WTC11 (cell line): Measurements from ENCODE around the gene MYBPH. TPM values are rescaled to one million over a fixed set of nuclear protein-coding genes. Genes with fewer than 3 reads are reported as not detected.

Experiments used
- ATAC-seq: fragments of 200-7000 bp; cut with Tn5 transposase; 2 replicates; pipeline ENCODE4 v1.10.0; 2021; ENCODE audit warnings: mild to moderate bottlenecking, moderate library complexity
- CTCF ChIA-PET: fragments of 300-600 bp; sonication (Branson Sonifier 250); formaldehyde crosslinking; loops from one replicate; lab custom pipeline; 2021; ENCODE audit warnings: antibody characterized with exemption; lab: Charles Lee
- POLR2A ChIA-PET: fragments of 350-600 bp; sonication (Branson Sonifier 250); formaldehyde crosslinking; loops from one replicate; lab custom pipeline; 2021; ENCODE audit warnings: antibody characterized with exemption; lab: Charles Lee
- DNase-seq: peaks from one replicate; pipeline ENCODE4 v3.0.0; 2021; ENCODE audit warnings: low spot score
- H3K27ac Mint-ChIP-seq: 2 replicates; pipeline ENCODE4 v1.8.0; 2021; ENCODE audit warnings: mixed read lengths
- H3K27me3 Mint-ChIP-seq: 2 replicates; pipeline ENCODE4 v1.8.0; 2021; ENCODE audit warnings: low read depth, mild to moderate bottlenecking, moderate library complexity, mixed read lengths
- H3K36me3 Mint-ChIP-seq: 2 replicates; pipeline ENCODE4 v1.8.0; 2021; ENCODE audit warnings: mixed read lengths
- H3K4me1 Mint-ChIP-seq: 2 replicates; pipeline ENCODE4 v1.8.0; 2022; ENCODE audit warnings: mixed read lengths
- H3K4me3 Mint-ChIP-seq: 2 replicates; pipeline ENCODE4 v1.8.0; 2021; ENCODE audit warnings: mild to moderate bottlenecking, moderate library complexity, mixed read lengths
- H3K9me3 Mint-ChIP-seq: 2 replicates; pipeline ENCODE4 v1.8.0; 2021; ENCODE audit warnings: mixed read lengths
- FOXP1 ChIP-seq: sonication (generic); formaldehyde crosslinking; IDR thresholded peaks from 2 replicates; pipeline ENCODE4 v1.8.0; 2022; ENCODE audit warnings: missing genetic modification reagents, mild to moderate bottlenecking, moderate library complexity, borderline replicate concordance
- GRHL2 ChIP-seq: fragments of 250-450 bp; sonication (Bioruptor Pico); IDR thresholded peaks from 2 replicates; pipeline ENCODE4 v1.8.0; 2022; ENCODE audit warnings: mild to moderate bottlenecking, moderate library complexity; ENCODE audit not compliant: insufficient replicate concordance, severe bottlenecking
- GTF2I ChIP-seq: fragments of 250-450 bp; sonication (Bioruptor Pico); conservative IDR thresholded peaks from 2 replicates; pipeline ENCODE4 v1.4.0; 2021; ENCODE audit warnings: mild to moderate bottlenecking
- JUN ChIP-seq: sonication (generic); formaldehyde crosslinking; IDR thresholded peaks from 2 replicates; pipeline ENCODE4 v1.8.0; 2023; ENCODE audit warnings: mild to moderate bottlenecking, missing genetic modification reagents
- MYBL2 ChIP-seq: sonication (generic); formaldehyde crosslinking; IDR thresholded peaks from 2 replicates; pipeline ENCODE4 v1.8.1; 2023; ENCODE audit warnings: mild to moderate bottlenecking, moderate library complexity, missing genetic modification reagents
- NFYB ChIP-seq: sonication (generic); formaldehyde crosslinking; conservative IDR thresholded peaks from 2 replicates; pipeline ENCODE4 v1.8.0; 2022; ENCODE audit warnings: low read depth, missing genetic modification reagents
- NR1H2 ChIP-seq: sonication (generic); formaldehyde crosslinking; IDR thresholded peaks from 2 replicates; pipeline ENCODE4 v1.9.0; 2021; ENCODE audit warnings: mild to moderate bottlenecking, moderate library complexity, missing genetic modification reagents
- SMAD3 ChIP-seq: sonication (generic); formaldehyde crosslinking; IDR thresholded peaks from 2 replicates; pipeline ENCODE4 v1.8.0; 2022; ENCODE audit warnings: missing genetic modification reagents, mild to moderate bottlenecking, borderline replicate concordance
- TCF7 ChIP-seq: sonication (generic); formaldehyde crosslinking; IDR thresholded peaks from 2 replicates; pipeline ENCODE4 v1.8.0; 2022; ENCODE audit warnings: mild to moderate bottlenecking, low read depth, missing genetic modification reagents, moderate library complexity
- ZNF121 ChIP-seq: sonication (generic); formaldehyde crosslinking; IDR thresholded peaks from 2 replicates; pipeline ENCODE4 v1.8.0; 2023; ENCODE audit warnings: missing genetic modification reagents
- ZNF232 ChIP-seq: sonication (generic); formaldehyde crosslinking; IDR thresholded peaks from 2 replicates; pipeline ENCODE4 v1.8.0; 2022; ENCODE audit warnings: mild to moderate bottlenecking, missing genetic modification reagents
- ZNF263 ChIP-seq: sonication (generic); formaldehyde crosslinking; IDR thresholded peaks from 2 replicates; pipeline ENCODE4 v1.8.1; 2022; ENCODE audit warnings: low read depth, mild to moderate bottlenecking, moderate library complexity, missing genetic modification reagents
- ZNF317 ChIP-seq: sonication (generic); formaldehyde crosslinking; IDR thresholded peaks from 2 replicates; pipeline ENCODE4 v1.8.1; 2023; ENCODE audit warnings: low read depth, mild to moderate bottlenecking, moderate library complexity, missing genetic modification reagents, borderline replicate concordance
- ZNF423 ChIP-seq: fragments of 250-450 bp; sonication (Bioruptor Pico); IDR thresholded peaks from 2 replicates; pipeline ENCODE4 v2.1.2; 2022; ENCODE audit warnings: mild to moderate bottlenecking, moderate library complexity
- total RNA-seq: library from RNA; stranded (reverse); gene quantifications from 3 replicates; pipeline ENCODE4 v1.2.3, GENCODE V29; 2021
- TF ChIP-seq, protein P1 (sequence below): sonication (generic); formaldehyde crosslinking; IDR thresholded peaks from 2 replicates; pipeline ENCODE4 v1.8.0; 2023; ENCODE audit warnings: mild to moderate bottlenecking, missing genetic modification reagents
- TF ChIP-seq, protein P2 (sequence below): fragments of 250-450 bp; sonication (Bioruptor Pico); IDR thresholded peaks from 2 replicates; pipeline ENCODE4 v1.9.0; 2021; ENCODE audit warnings: mild to moderate bottlenecking
- TF ChIP-seq, protein P3 (sequence below): sonication (generic); formaldehyde crosslinking; IDR thresholded peaks from 2 replicates; pipeline ENCODE4 v1.8.1; 2023; ENCODE audit warnings: mild to moderate bottlenecking, moderate library complexity, missing genetic modification reagents
- TF ChIP-seq, protein P4 (sequence below): sonication (generic); formaldehyde crosslinking; IDR thresholded peaks from 2 replicates; pipeline ENCODE4 v1.8.0; 2023; ENCODE audit warnings: missing genetic modification reagents
- TF ChIP-seq, protein P5 (sequence below): fragments of 250-450 bp; sonication (Bioruptor Pico); conservative IDR thresholded peaks from 2 replicates; pipeline ENCODE4 v1.9.0; 2021; ENCODE audit warnings: mild to moderate bottlenecking

MYBPH gene
- total RNA-seq, 1 experiment from 2014 or later = not detected

DNA sequence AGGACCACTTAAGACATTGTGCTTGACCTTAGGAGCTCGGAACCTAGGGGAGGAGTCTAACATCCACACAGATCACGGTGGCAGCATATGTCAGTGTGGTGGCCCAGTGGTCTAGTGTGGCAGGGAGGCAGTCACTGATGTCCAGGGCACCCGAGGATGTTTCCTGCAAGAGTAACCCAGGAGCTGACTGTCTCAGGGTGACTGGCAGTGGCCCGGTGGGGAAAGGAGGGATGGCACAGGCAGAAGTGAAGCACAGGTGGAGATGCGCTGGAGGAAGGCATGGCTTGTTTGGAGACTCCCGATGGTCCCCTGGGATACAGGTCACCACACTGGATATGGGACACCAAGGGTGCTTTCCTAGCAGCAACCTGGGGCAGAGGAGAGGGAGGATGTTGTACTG lies 37.5 kb upstream of the MYBPH start:
- H3K27me3 Mint-ChIP-seq = peaks cover 6% of the 10 kb centered on the region
- CTCF ChIA-PET = interaction anchor here (1.9 to 6.7 kb wide), 2 partner anchors 95 to 172 kb away, joined by 12 to 185 read pairs; no protein-coding TSS in a partner anchor
- no peak overlapping the region for H3K4me3 Mint-ChIP-seq
- no peak for DNase-seq
- H3K27ac Mint-ChIP-seq = no peak overlapping the region
- ATAC-seq = no peak
- peaks cover 17% of the 10 kb centered on the region for H3K4me1 Mint-ChIP-seq
- POLR2A ChIA-PET = no interaction called here
- no peak for TF ChIP-seq ZNF232 (CRISPR knock-in tag)
- TF ChIP-seq, all 79 proteins: peak for 0
- Mint-ChIP-seq H3K36me3 (no peaks in the 10 kb centered on the region), H3K9me3 (no peaks in the 10 kb centered on the region)

DNA sequence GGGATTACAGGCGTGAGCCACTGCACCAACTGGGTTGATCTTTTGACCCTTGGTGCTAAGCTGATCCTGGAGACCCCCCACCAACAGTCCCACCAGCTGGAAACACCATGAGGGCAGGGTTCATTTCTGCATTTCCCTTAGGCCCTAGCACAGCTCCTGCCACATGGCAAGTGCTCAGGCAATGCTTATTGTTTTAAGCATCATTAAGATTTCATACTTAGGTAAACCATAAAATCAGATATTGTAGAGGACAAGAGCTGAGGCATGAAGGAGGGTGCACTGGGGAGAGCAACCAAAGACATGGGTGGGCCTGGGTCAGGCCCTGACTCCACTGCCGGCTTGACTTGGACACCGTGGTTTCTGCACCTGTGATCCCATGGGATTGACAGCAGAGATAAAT lies 36.2 kb upstream of the MYBPH start:
- DNase-seq = no peak
- TF ChIP-seq, protein P1, sequence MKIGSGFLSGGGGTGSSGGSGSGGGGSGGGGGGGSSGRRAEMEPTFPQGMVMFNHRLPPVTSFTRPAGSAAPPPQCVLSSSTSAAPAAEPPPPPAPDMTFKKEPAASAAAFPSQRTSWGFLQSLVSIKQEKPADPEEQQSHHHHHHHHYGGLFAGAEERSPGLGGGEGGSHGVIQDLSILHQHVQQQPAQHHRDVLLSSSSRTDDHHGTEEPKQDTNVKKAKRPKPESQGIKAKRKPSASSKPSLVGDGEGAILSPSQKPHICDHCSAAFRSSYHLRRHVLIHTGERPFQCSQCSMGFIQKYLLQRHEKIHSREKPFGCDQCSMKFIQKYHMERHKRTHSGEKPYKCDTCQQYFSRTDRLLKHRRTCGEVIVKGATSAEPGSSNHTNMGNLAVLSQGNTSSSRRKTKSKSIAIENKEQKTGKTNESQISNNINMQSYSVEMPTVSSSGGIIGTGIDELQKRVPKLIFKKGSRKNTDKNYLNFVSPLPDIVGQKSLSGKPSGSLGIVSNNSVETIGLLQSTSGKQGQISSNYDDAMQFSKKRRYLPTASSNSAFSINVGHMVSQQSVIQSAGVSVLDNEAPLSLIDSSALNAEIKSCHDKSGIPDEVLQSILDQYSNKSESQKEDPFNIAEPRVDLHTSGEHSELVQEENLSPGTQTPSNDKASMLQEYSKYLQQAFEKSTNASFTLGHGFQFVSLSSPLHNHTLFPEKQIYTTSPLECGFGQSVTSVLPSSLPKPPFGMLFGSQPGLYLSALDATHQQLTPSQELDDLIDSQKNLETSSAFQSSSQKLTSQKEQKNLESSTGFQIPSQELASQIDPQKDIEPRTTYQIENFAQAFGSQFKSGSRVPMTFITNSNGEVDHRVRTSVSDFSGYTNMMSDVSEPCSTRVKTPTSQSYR (CRISPR knock-in tag) = no peak
- TF ChIP-seq, protein P2, sequence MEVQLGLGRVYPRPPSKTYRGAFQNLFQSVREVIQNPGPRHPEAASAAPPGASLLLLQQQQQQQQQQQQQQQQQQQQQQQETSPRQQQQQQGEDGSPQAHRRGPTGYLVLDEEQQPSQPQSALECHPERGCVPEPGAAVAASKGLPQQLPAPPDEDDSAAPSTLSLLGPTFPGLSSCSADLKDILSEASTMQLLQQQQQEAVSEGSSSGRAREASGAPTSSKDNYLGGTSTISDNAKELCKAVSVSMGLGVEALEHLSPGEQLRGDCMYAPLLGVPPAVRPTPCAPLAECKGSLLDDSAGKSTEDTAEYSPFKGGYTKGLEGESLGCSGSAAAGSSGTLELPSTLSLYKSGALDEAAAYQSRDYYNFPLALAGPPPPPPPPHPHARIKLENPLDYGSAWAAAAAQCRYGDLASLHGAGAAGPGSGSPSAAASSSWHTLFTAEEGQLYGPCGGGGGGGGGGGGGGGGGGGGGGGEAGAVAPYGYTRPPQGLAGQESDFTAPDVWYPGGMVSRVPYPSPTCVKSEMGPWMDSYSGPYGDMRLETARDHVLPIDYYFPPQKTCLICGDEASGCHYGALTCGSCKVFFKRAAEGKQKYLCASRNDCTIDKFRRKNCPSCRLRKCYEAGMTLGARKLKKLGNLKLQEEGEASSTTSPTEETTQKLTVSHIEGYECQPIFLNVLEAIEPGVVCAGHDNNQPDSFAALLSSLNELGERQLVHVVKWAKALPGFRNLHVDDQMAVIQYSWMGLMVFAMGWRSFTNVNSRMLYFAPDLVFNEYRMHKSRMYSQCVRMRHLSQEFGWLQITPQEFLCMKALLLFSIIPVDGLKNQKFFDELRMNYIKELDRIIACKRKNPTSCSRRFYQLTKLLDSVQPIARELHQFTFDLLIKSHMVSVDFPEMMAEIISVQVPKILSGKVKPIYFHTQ (CRISPR knock-in tag) = no peak
- TF ChIP-seq GRHL2 (CRISPR knock-in tag) (no peak), JUN (CRISPR knock-in tag) (no peak), ZNF423 (CRISPR knock-in tag) (no peak), NFYB (CRISPR knock-in tag) (no peak), ZNF263 (CRISPR knock-in tag) (no peak), FOXP1 (CRISPR knock-in tag) (no peak), TCF7 (CRISPR knock-in tag) (no peak), GTF2I (CRISPR knock-in tag) (no peak), ZNF121 (CRISPR knock-in tag) (no peak), NR1H2 (CRISPR knock-in tag) (no peak), ZNF317 (CRISPR knock-in tag) (no peak), SMAD3 (CRISPR knock-in tag) (no peak), MYBL2 (no peak)
- TF ChIP-seq, protein P3, sequence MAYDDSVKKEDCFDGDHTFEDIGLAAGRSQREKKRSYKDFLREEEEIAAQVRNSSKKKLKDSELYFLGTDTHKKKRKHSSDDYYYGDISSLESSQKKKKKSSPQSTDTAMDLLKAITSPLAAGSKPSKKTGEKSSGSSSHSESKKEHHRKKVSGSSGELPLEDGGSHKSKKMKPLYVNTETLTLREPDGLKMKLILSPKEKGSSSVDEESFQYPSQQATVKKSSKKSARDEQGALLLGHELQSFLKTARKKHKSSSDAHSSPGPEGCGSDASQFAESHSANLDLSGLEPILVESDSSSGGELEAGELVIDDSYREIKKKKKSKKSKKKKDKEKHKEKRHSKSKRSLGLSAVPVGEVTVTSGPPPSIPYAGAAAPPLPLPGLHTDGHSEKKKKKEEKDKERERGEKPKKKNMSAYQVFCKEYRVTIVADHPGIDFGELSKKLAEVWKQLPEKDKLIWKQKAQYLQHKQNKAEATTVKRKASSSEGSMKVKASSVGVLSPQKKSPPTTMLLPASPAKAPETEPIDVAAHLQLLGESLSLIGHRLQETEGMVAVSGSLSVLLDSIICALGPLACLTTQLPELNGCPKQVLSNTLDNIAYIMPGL (CRISPR knock-in tag) = no peak
- TF ChIP-seq, protein P4, sequence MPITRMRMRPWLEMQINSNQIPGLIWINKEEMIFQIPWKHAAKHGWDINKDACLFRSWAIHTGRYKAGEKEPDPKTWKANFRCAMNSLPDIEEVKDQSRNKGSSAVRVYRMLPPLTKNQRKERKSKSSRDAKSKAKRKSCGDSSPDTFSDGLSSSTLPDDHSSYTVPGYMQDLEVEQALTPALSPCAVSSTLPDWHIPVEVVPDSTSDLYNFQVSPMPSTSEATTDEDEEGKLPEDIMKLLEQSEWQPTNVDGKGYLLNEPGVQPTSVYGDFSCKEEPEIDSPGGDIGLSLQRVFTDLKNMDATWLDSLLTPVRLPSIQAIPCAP = no peak
- TF ChIP-seq, protein P5, sequence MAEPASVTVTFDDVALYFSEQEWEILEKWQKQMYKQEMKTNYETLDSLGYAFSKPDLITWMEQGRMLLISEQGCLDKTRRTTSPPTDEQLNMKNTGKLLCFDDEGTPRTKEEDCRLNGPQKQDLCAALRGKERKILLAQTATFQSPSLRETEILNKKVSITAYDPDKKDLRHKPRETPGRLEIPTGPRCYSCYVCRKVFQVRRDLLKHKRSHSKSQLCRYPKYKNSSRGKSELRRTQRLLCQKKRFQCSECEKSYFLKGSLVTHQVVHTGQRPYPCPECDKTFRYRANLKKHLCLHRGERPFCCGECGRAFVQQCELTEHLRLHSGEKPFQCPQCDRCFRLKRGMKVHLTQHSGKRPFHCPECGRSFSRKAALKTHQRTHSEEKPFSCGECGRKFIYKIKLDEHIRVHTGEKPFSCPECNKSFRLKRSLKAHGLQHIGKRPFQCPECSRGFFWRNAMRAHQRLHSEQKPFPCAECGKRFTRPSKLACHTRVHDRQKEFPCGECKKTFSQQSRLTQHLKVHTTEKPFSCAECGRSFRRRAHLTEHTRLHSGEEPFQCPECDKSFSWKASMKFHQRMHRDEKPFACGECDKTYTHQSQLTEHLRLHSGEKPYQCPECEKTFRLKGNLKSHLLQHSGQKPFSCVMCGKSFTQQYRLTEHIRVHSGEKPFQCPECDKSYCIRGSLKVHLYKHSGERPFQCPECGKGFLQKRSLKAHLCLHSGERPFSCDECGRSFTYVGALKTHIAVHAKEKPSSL (CRISPR knock-in tag) = no peak
- Mint-ChIP-seq H3K27ac (no peak overlapping the region), H3K4me1 (peaks cover 13% of the 10 kb centered on the region), H3K36me3 (no peaks in the 10 kb centered on the region), H3K27me3 (peaks cover 6% of the 10 kb centered on the region), H3K9me3 (no peaks in the 10 kb centered on the region), H3K4me3 (no peak overlapping the region)
- POLR2A ChIA-PET = no interaction called here
- no peak for ATAC-seq
- CTCF ChIA-PET = interaction anchor here (1.2 to 2.0 kb wide), 4 partner anchors 64 to 172 kb away, joined by 3 to 12 read pairs (median 7); no protein-coding TSS in a partner anchor
